ENCODE data around the gene SEPHS2.

- TF ChIP-seq CTCF (IDR thresholded peaks at IDR 0.05; ENCODE audit: control extremely low read depth in 1 of 3, insufficient read depth in 1 of 3, low read depth in 1 of 3, low read length in 3 of 3) (no peak), JUN (IDR thresholded peaks at IDR 0.05; ENCODE audit: low read depth, low read length) (no peak), TAF1 (IDR thresholded peaks at IDR 0.05; ENCODE audit: low read depth, low read length) (no peak), KDM5A (IDR thresholded peaks at IDR 0.05; ENCODE audit: low read length) (no peak), ZNF274 (IDR thresholded peaks at IDR 0.05; ENCODE audit: borderline replicate concordance, extremely low read depth, low read length) (no peak), RBBP5 (IDR thresholded peaks at IDR 0.05; ENCODE audit: borderline replicate concordance, low read depth, low read length) (no peak), YY1 (IDR thresholded peaks at IDR 0.05; ENCODE audit: low read depth, low read length) (no peak), POLR2A (IDR thresholded peaks at IDR 0.05; ENCODE audit: control extremely low read depth in 1 of 2, low read depth in 2 of 2, low read length in 2 of 2) (no peak), USF2 (IDR thresholded peaks at IDR 0.05; ENCODE audit: low read length) (no peak), EP300 (IDR thresholded peaks at IDR 0.05; ENCODE audit: borderline replicate concordance in 1 of 2, low read depth in 2 of 2, low read length in 2 of 2) (no peak)
These were observed 27.1 kb downstream of the SEPHS2 start for GRCh38 chr16:30418350-30419181.
